CD14-positive monocyte (primary cell): ENCODE measurements around the gene TRH. TPM values are rescaled to one million over a fixed set of nuclear protein-coding genes. Genes with fewer than 3 reads are reported as not detected.

Experiments
- DNase-seq, 3 donors: peaks; one replicate each; pipeline ENCODE4 v3.0.0-alpha.2; 2011 to 2022
- H2AFZ ChIP-seq: 2 replicates; pipeline ENCODE4 v1.6.0; 2012; ENCODE audit warnings: mild to moderate bottlenecking, low read depth, low read length, inconsistent platforms; ENCODE audit not compliant: insufficient read depth, poor library complexity, severe bottlenecking
- H3K27ac ChIP-seq, 2 donors: 1 replicate in 1 of 2; 2 replicates in 1 of 2; pipeline ENCODE4 v1.5.1; 2012 to 2013; ENCODE audit warnings: low read length in 2 of 2, control low read depth in 1 of 2, inconsistent platforms in 1 of 2, low read depth in 1 of 2, mild to moderate bottlenecking in 1 of 2
- H3K27me3 ChIP-seq, 2 donors: one replicate each; pipeline versions ENCODE4 v1.6.0 to v1.6.1; 2011 to 2013; ENCODE audit warnings: low read length in 2 of 2; ENCODE audit not compliant: control insufficient read depth in 2 of 2, insufficient read depth in 2 of 2
- H3K36me3 ChIP-seq, 2 donors: replicated peaks in 1 of 2; 1 replicate in 1 of 2; 2 replicates in 1 of 2; pipeline versions ENCODE4 v1.5.1 to v1.6.1; 2012 to 2013; ENCODE audit warnings: low read length in 2 of 2, control low read depth in 1 of 2, inconsistent platforms in 1 of 2, mild to moderate bottlenecking in 1 of 2; ENCODE audit not compliant: insufficient read depth in 2 of 2, control insufficient read depth in 1 of 2
- H3K4me1 ChIP-seq, 2 donors: 1 replicate in 1 of 2; 2 replicates in 1 of 2; pipeline versions ENCODE4 v1.5.1 to v1.6.1; 2012 to 2013; ENCODE audit warnings: low read length in 2 of 2, control low read depth in 1 of 2, inconsistent platforms in 1 of 2, mild to moderate bottlenecking in 1 of 2, moderate library complexity in 1 of 2; ENCODE audit not compliant: insufficient read depth in 2 of 2, control insufficient read depth in 1 of 2
- H3K4me2 ChIP-seq: replicated peaks from 2 replicates; pipeline ENCODE3; 2012; ENCODE audit warnings: low read length, moderate library complexity, mild to moderate bottlenecking; ENCODE audit not compliant: poor library complexity, severe bottlenecking; ENCODE audit errors: extremely low read depth
- H3K4me3 ChIP-seq, 3 experiments: fragments of 200-600 bp in 1 of 3; sonication (generic) in 1 of 3; replicated peaks in 1 of 3; 1 replicate in 2 of 3; 2 replicates in 1 of 3; pipeline ENCODE4 v1.5.1; 2011 to 2013; ENCODE audit warnings: low read length in 3 of 3, mild to moderate bottlenecking in 3 of 3, control low read depth in 2 of 3, low read depth in 2 of 3, inconsistent platforms in 1 of 3, moderate library complexity in 1 of 3
- H3K79me2 ChIP-seq: 2 replicates; pipeline ENCODE4 v1.6.0; 2012; ENCODE audit warnings: mild to moderate bottlenecking, control low read depth, inconsistent platforms, low read length, moderate library complexity; ENCODE audit not compliant: insufficient read depth
- H3K9ac ChIP-seq: 2 replicates; pipeline ENCODE4 v1.6.0; 2017; ENCODE audit warnings: low read length, mild to moderate bottlenecking; ENCODE audit not compliant: insufficient read depth, poor library complexity, severe bottlenecking
- H3K9me3 ChIP-seq, 2 donors: replicated peaks in 1 of 2; 1 replicate in 1 of 2; 2 replicates in 1 of 2; pipeline versions ENCODE4 v1.5.1 to v1.6.1; 2012 to 2013; ENCODE audit warnings: low read length in 2 of 2, control low read depth in 1 of 2; ENCODE audit not compliant: control insufficient read depth in 1 of 2, insufficient read depth in 1 of 2
- H4K20me1 ChIP-seq: 2 replicates; pipeline ENCODE4 v1.6.0; 2012; ENCODE audit warnings: mild to moderate bottlenecking, low read length, control low read depth, moderate library complexity; ENCODE audit not compliant: insufficient read depth
- H3K27ac Mint-ChIP-seq, 7 donors: one replicate each; pipeline ENCODE4 v1.8.0; 2020; ENCODE audit warnings: mild to moderate bottlenecking in 7 of 7, mixed read lengths in 7 of 7, moderate library complexity in 6 of 7, inconsistent platforms in 2 of 7
- H3K27me3 Mint-ChIP-seq, 3 donors: one replicate each; pipeline ENCODE4 v1.8.0; 2021 to 2022; ENCODE audit warnings: low read depth in 3 of 3, mild to moderate bottlenecking in 3 of 3, mixed read lengths in 3 of 3, moderate library complexity in 3 of 3, inconsistent platforms in 1 of 3
- H3K36me3 Mint-ChIP-seq, 2 donors: one replicate each; pipeline ENCODE4 v1.8.0; 2020; ENCODE audit warnings: mixed read lengths in 2 of 2, inconsistent platforms in 1 of 2, mild to moderate bottlenecking in 1 of 2
- H3K4me1 Mint-ChIP-seq: one replicate; pipeline ENCODE4 v1.8.0; 2020; ENCODE audit warnings: mild to moderate bottlenecking, mixed read lengths
- H3K4me3 Mint-ChIP-seq, 2 donors: one replicate each; pipeline ENCODE4 v1.8.0; 2020; ENCODE audit warnings: mild to moderate bottlenecking in 2 of 2, mixed read lengths in 2 of 2, moderate library complexity in 1 of 2
- H3K9me3 Mint-ChIP-seq, 7 donors: one replicate each; pipeline ENCODE4 v1.8.0; 2020 to 2022; ENCODE audit warnings: mixed read lengths in 7 of 7, mild to moderate bottlenecking in 6 of 7, moderate library complexity in 6 of 7, inconsistent platforms in 2 of 7
- CTCF ChIP-seq: fragments of 200-600 bp; IDR thresholded peaks from one replicate; pipeline ENCODE4 v1.8.0; 2022; ENCODE audit warnings: antibody characterized with exemption, mild to moderate bottlenecking
- whole genome bisulfite sequencing: methylation state at CpG from one replicate; pipeline ENCODE4 v1.1.5; 2013; ENCODE audit warnings: missing lambda C conversion rate; ENCODE audit not compliant: insufficient coverage; 5-methylcytosine and 5-hydroxymethylcytosine counted together
- intact Hi-C, 2 donors: fragments of 100-400 bp; cut with micrococcal nuclease; formaldehyde crosslinking; loops; one replicate each; pipeline versions ENCODE4 v1.15.0 to v1.15.1; 2023
- polyA plus RNA-seq, 3 donors: library from polyadenylated mRNA; depleted of rRNA in 1 of 3; unstranded in 2 of 3; stranded (reverse) in 1 of 3; fragments of 300-500 nt in 2 of 3; fragments of >200 nt in 1 of 3; fragmentation: Illumina TruSeq in 2 of 3; gene quantifications; 1 replicate in 2 of 3; 2 replicates in 1 of 3; pipeline ENCODE4 v1.2.3, GENCODE V29; 2012 to 2021

TRH gene
- polyA plus RNA-seq, 3 donors: 0.91 TPM; not detected in 2

- Histone ChIP-seq H2AFZ (no peak overlapping the region), H3K9ac (no peak overlapping the region), H4K20me1 (no peaks in the 10 kb centered on the region), H3K4me1 (peaks cover 19 to 20% of the 10 kb centered on the region in 2 donors), H3K79me2 (no peaks in the 10 kb centered on the region), H3K27ac (no peak overlapping the region), H3K9me3 (no peaks in the 10 kb centered on the region), H3K27me3 (peaks cover 12 to 41% of the 10 kb centered on the region in 2 donors), H3K36me3 (no peaks in the 10 kb centered on the region), H3K4me2 (no peak overlapping the region), H3K4me3 (no peak overlapping the region)
- Mint-ChIP-seq H3K4me1 (peaks cover 19% of the 10 kb centered on the region), H3K4me3 (no peak overlapping the region), H3K36me3 (peaks cover 0 to 4% of the 10 kb centered on the region in 2 donors), H3K27ac (no peak overlapping the region), H3K9me3 (peaks cover 0 to 11% (median 5%) of the 10 kb centered on the region in 7 donors), H3K27me3 (peaks cover 35 to 45% (median 39%) of the 10 kb centered on the region in 3 donors)
- DNase-seq: no peak
- WGBS: 91% methylated on average over 6 of the region's 8 CpGs
- intact Hi-C loops: no loop called here
- no peak for TF ChIP-seq CTCF
These were observed 3.0 kb upstream of the TRH start for GRCh38 chr3:129971351-129972052.

- H3K4me2 ChIP-seq: no peak overlapping the region
- no peak overlapping the region for H3K27ac ChIP-seq
- H3K79me2 ChIP-seq: no peaks in the 10 kb centered on the region
- peaks cover 19 to 20% of the 10 kb centered on the region in 2 donors for H3K4me1 ChIP-seq
- H3K9me3 Mint-ChIP-seq: peaks cover 0 to 11% (median 8%) of the 10 kb centered on the region in 7 donors
- H3K4me3 ChIP-seq: no peak overlapping the region
- H3K9me3 ChIP-seq: no peaks in the 10 kb centered on the region
- no peak for DNase-seq
- intact Hi-C loops: no loop called here
- H3K9ac ChIP-seq: no peak overlapping the region
- WGBS: no CpG with 5 or more reads among the region's 2 CpGs
- peaks cover 38 to 47% (median 41%) of the 10 kb centered on the region in 3 donors for H3K27me3 Mint-ChIP-seq
- peaks cover 0 to 4% of the 10 kb centered on the region in 2 donors for H3K36me3 Mint-ChIP-seq
- no peaks in the 10 kb centered on the region for H3K36me3 ChIP-seq
- peaks cover 12 to 46% of the 10 kb centered on the region in 2 donors for H3K27me3 ChIP-seq
- peaks cover 19% of the 10 kb centered on the region for H3K4me1 Mint-ChIP-seq
- H4K20me1 ChIP-seq: no peaks in the 10 kb centered on the region
- H3K4me3 Mint-ChIP-seq: no peak overlapping the region
- no peak overlapping the region for H3K27ac Mint-ChIP-seq
- no peak for TF ChIP-seq CTCF
- H2AFZ ChIP-seq: no peak overlapping the region
These were observed 2.2 kb upstream of the TRH start for GRCh38 chr3:129972301-129972700.
